ENCODE results near the gene HSPH1.
"Not testable (repeated sequence)": the region's sequence is repeated elsewhere in the genome, so short reads cannot be mapped to it uniquely, and the experiment has no call there.

The HSPH1 gene

DNA sequence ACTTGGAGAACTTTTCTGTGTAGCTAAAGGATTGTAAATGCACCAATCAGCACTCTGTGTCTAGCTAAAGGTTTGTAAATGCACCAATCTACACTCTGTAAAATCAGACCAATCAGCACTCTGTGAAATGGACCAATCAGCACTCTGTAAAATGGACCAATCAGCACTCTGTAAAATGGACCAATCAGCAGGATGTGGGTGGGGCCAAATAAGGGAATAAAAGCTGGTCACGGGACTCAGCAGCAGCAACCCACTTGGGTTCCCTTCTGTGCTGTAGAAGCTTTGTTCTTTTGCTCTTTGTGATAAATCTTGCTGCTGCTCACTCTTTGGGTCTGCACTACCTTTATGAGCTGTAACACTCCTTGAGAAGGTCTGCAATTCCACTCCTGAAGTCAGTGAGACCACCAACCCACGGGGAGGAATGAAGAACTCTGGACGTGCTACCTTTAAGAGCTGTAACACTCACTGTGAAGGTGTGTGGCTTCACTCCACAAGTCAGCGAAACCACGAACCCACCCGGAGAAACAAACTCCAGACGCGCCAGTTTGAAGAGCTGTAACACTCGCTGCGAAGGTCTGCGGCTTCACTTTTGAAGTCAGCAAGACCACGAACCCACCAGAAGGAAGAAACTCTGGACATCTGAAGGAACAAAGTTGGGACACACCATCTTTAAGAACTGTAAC is 16.2 kb upstream of the HSPH1 start:
- not testable (repeated sequence) for DNase-seq (ENCODE audit: low read depth)

GRCh38 chr13:31175847-31176532 is 14.3 kb upstream of the HSPH1 start:
- DNase-seq (ENCODE audit: low read depth), result no peak

DNA sequence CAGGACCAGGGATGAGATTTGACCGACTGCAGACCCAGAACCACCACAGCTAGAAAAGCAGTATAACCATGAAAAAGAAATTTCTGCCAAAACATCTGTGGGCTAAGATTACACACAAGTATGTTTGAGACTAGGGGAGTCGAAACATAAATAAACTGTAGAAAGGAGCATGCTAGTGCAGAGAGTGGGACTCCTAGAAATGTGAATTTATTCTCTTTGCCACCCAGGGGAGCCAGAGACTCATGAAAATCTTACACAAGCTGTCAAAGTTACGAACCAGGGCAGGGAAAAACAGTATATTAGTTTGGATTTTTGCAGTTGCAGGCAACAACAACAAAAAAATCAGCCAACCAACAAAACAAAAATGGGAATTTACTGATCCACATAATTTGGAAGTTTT is 12.3 kb upstream of the HSPH1 start:
- no peak for DNase-seq (ENCODE audit: low read depth)

DNA sequence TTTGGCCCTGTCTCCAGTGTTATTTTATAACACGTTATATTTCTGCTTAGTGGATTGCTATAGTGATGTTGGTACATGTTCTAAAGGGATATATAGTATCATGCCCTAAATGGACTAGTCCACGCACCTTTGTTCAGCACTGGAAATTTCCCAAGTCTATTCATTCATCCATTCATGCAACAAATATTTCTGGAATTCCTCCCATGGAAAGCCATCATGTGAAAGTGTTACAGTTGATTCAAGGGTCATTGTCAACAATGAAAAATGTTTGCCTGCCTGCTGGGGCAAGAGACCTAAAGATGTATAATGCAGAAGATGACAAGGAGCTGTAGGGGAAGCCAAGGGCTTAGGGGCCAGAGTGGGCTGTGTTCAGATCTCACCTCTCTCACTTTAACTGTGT is 10.8 kb upstream of the HSPH1 start:
- DNase-seq (ENCODE audit: low read depth), result no peak

GRCh38 chr13:31172001-31172400 is 10.3 kb upstream of the HSPH1 start:
- no peak for DNase-seq (ENCODE audit: low read depth)

GRCh38 chr13:31168736-31169135 is 7.0 kb upstream of the HSPH1 start:
- no peak for DNase-seq (ENCODE audit: low read depth)

- no peak for DNase-seq (ENCODE audit: low read depth)
These were observed 6.5 kb upstream of the HSPH1 start for GRCh38 chr13:31168166-31168565.

GRCh38 chr13:31167490-31167889 is 5.8 kb upstream of the HSPH1 start:
- no peak for DNase-seq (ENCODE audit: low read depth)

DNA sequence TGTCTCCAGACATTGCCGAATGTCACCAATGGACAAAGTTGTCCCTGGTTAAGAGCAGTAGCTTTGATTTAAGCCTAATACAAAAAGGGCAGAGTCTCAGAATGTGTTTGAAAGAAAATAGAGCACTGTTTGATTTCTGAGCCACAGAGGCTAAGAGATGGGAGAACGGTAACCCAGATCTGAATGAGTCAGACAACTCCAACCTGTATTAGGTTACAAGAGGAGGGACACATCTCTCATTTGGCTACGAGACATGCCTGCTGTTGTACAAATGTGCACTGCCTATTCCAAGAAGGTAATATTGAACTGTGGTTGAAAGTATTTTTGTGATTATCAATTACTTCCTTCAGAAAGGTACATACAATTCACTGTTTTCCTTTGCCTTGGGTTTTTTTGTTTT is 4.9 kb upstream of the HSPH1 start:
- no peak for DNase-seq (ENCODE audit: low read depth)

DNA sequence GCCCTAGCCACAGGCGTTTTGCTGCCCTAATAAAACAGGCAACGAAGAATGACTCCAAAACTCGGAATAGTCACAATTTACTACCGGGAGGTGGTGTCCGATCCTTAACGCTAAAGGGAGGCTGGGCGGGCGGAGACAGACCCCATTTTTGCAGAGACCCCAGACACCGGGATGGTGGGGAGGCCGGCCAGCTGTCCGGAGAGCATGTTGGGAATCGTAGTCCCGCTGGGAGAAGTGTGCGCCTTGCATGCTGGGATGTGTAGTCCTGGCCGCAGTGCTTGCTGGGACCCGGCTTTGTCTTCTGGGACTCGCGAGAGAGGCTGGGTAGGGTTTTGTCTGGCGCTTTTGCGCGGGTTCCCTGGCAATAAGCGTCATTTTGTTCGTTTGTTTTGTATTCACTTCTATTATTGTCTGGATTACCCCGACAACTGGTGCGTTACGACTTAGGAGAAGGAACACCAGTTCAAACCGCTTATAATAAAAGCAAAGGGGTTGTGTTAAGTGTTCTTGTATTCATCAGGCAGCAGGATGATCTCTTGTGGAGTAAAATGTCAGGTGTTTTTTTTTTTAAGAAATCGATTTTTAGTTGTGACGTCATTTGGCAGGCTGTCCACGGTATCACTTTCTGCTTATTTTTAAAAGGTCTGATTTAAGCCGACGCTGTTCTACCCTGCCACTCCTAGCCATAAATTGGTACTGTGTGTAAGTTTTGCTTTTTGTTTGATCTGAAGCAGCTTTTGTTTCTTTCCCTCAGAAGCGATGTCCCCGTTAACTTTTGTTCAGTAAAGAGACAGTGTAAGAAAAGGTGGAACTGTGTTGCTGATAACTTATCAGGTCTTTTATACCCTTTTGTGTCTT is 676 bp upstream of the HSPH1 start:
- DNase-seq (ENCODE audit: low read depth), result peak; percentile 91

DNA sequence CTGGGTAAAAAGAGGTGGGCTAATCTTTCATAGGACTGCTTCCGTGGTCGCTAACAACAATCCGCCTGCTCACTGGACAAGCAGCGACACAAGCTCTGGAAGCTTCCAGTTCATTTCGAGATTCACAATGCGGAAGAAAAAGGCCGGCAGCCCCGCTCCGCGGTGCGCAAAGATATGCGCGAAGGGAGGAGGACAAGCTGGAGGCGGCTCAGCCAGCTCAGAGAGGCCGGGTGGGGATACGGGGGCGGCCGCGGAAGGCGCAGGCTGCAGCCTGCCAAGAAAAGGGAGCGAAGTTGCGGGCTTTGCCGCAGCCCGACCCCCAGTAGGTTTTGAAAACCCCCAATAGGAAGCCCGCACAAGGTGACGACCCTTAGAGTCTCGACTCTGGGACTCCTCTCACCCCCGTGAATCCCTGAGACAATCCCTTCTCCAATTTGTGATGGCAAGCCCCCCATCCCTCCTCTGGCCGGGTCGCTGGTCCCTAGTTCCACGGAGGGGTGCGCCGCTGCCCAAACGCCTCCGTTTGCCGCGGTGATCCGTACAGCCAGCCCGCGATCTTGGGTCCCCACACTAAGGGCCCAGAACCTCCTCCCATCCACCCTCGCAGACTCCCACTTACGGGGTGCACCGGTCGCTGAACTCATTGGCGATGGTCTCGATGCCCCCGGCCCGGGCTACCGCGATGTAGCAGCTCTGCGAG is 697 bp downstream of the HSPH1 start:
- peak; percentile 35 for DNase-seq (ENCODE audit: low read depth)

GRCh38 chr13:31159306-31159705 is 2.4 kb downstream of the HSPH1 start:
- DNase-seq (ENCODE audit: low read depth), result no peak

DNA sequence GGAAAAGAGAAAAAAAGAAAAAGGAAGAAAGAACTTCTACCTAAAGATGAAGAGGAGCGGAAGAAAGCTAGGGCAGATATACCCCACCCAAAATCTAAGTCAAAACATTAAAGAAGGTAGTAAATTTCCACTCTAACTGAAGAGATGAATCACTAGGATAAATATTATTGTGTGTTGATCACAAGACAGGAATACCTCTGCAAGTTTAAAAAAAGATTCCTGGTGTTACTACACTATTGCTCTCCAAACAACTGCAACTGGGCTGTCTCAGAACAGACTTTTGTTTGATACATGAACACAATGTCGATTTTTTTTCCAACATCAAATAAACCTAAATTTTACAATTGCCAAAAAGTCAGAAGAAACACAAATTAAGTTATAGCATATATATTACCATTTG is 6.8 kb downstream of the HSPH1 start:
- no peak for DNase-seq (ENCODE audit: low read depth)

- no peak for DNase-seq (ENCODE audit: low read depth)
These were observed 9.9 kb downstream of the HSPH1 start for GRCh38 chr13:31151837-31152236.

DNA sequence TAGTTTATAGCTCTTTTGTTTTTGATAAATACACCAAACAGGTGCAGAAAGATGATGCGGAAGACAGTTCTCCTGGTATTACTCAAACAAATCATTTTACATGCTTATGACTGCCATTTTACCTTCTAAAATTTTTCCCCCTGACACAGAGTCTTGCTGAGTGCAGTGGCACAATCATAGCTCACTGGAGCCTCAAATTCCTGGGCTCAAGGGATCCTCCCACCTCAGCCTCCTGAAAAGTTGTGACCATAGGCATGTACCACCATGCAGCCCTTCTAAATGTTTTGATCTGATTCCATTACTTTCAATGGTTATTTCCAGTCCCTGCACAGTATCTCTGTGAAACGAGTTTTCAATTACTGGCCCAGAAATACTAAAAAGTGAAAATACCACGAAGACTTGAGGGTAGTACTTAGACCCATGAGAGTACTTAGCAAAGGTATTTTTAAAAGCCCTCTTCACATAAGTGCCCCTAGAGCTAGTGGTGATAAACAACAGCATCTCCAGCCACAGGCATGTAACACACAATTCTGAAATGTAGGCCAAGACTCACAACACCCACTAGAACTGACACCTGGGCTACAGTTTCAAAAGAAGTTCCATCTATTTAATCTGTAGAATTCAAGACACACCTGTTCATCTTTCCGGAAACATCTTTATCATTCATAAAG is 11.3 kb downstream of the HSPH1 start:
- no peak for DNase-seq (ENCODE audit: low read depth)

GRCh38 chr13:31149604-31150003 is 12.1 kb downstream of the HSPH1 start:
- DNase-seq (ENCODE audit: low read depth), result no peak

- DNase-seq (ENCODE audit: low read depth), result no peak
These were observed 16.3 kb downstream of the HSPH1 start for GRCh38 chr13:31145417-31145816.

GRCh38 chr13:31138515-31138914 is 23.2 kb downstream of the HSPH1 start:
- no peak for DNase-seq (ENCODE audit: low read depth)

- no peak for DNase-seq (ENCODE audit: low read depth)
These were observed 25.0 kb downstream of the HSPH1 start for GRCh38 chr13:31136724-31137123.

DNA sequence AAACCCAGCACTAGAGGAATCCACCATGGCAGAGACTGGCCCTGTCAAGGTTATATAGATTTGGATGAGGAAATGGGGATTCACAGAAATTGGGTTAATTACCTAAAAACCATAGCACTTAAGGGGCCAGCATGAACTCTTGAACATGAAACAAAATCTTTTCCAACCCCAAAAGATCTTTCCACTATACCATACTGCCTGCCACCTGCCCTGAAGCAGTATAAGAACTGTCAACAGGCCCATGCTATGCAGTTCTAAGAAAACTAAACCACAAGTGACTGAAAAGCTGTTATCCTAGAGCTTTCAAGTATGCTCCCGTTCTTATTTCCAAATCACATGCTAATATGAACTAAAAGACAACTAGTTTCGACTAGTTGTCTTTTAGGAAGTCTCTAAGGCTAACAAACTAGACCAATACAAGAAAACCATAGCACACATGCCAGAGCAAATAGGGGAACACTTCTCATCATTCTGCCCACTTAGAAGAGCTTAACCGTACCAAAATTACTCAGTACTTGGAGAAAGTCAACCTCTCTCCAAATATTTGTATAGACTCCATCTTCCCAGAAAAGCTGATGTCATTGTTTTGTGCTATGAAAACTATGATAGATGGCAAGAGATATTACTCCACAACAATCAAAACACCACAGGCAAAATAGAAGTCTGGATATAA is 27.5 kb downstream of the HSPH1 start:
- DNase-seq (ENCODE audit: low read depth), result no peak

DNA sequence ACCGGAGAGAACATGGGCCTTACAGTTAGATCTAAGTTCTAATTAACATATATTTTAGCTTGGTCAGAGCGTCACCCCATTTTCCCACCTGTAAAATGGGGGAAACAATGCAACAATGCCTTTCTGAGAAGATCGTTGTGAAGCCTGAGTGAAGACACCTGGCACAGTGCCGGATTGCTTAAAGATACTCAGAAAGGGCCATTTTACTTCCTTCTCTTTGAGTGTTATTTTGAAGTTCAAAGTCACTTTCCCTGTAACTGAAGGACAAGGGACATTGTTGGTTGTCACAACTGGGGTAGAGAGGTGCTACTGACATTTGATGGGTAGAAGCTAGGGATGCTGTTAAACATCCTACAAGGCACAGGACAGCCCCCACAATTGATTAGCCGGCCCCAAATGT is 28.1 kb downstream of the HSPH1 start:
- no peak for DNase-seq (ENCODE audit: low read depth)

Data from stimulated activated CD8-positive, alpha-beta memory T cell treated with anti-CD3 and anti-CD28 coated beads, Interleukin-15, amount 100 ng/mL, for 1 hour (primary cell).